ENCODE data around the gene EIF2AK2.

The EIF2AK2 gene

GRCh38 chr2:37188570-37188969 lies 31.8 kb upstream of the EIF2AK2 start, which contains the start of gene SULT6B1:
SULT6B1 (minus strand) TSS chr2:37188670; CDS start chr2:37188640, 30 bp downstream.
- Mint-ChIP-seq H3K36me3 (no peaks in the 10 kb centered on the region), H3K4me3 (no peak within 1 kb of the TSS), H3K9me3 (no peaks in the 10 kb centered on the region), H3K27ac (no peak within 1 kb of the TSS), H3K4me1 (peaks cover 12% of the 10 kb centered on the region)
- ATAC-seq (no peak), DNase-seq (ENCODE audit: low spot score in 2 of 2) (no peak)

GRCh38 chr2:37181726-37182684 lies 25.2 kb upstream of the EIF2AK2 start:
- DNase-seq (ENCODE audit: low spot score in 2 of 2): no peak
- ATAC-seq: no peak
- Mint-ChIP-seq H3K4me3 (no peak overlapping the region), H3K36me3 (no peaks in the 10 kb centered on the region), H3K9me3 (no peaks in the 10 kb centered on the region), H3K4me1 (no peaks in the 10 kb centered on the region), H3K27ac (peak overlapping the region; percentile 7)

GRCh38 chr2:37180640-37181039 lies 23.9 kb upstream of the EIF2AK2 start:
- H3K9me3 Mint-ChIP-seq: no peaks in the 10 kb centered on the region
- no peak for DNase-seq (ENCODE audit: low spot score in 2 of 2)
- no peak overlapping the region for H3K27ac Mint-ChIP-seq
- ATAC-seq: no peak
- no peak overlapping the region for H3K4me3 Mint-ChIP-seq
- no peaks in the 10 kb centered on the region for H3K36me3 Mint-ChIP-seq
- H3K4me1 Mint-ChIP-seq: no peaks in the 10 kb centered on the region

- no peaks in the 10 kb centered on the region for H3K4me1 Mint-ChIP-seq
- H3K27ac Mint-ChIP-seq: no peak overlapping the region
- DNase-seq (ENCODE audit: low spot score in 2 of 2) (no peak), ATAC-seq (no peak)
- no peak overlapping the region for H3K4me3 Mint-ChIP-seq
- no peaks in the 10 kb centered on the region for H3K9me3 Mint-ChIP-seq
- no peaks in the 10 kb centered on the region for H3K36me3 Mint-ChIP-seq
These were observed 23.3 kb upstream of the EIF2AK2 start for GRCh38 chr2:37180006-37180639.

GRCh38 chr2:37173741-37174140 lies 17.0 kb upstream of the EIF2AK2 start:
- Mint-ChIP-seq H3K27ac (no peak overlapping the region), H3K36me3 (no peaks in the 10 kb centered on the region), H3K4me1 (no peaks in the 10 kb centered on the region), H3K4me3 (no peak overlapping the region), H3K9me3 (no peaks in the 10 kb centered on the region)
- peak in 1 of 2 donors; percentile 30 for DNase-seq (ENCODE audit: low spot score in 2 of 2)
- no peak for ATAC-seq

- ATAC-seq: no peak
- no peaks in the 10 kb centered on the region for H3K36me3 Mint-ChIP-seq
- no peak for DNase-seq (ENCODE audit: low spot score in 2 of 2)
- no peak overlapping the region for H3K4me3 Mint-ChIP-seq
- no peaks in the 10 kb centered on the region for H3K4me1 Mint-ChIP-seq
- H3K9me3 Mint-ChIP-seq: no peaks in the 10 kb centered on the region
- H3K27ac Mint-ChIP-seq: no peak overlapping the region
These were observed 14.8 kb upstream of the EIF2AK2 start for GRCh38 chr2:37171624-37171950.

GRCh38 chr2:37168217-37168981 lies 11.6 kb upstream of the EIF2AK2 start:
- ATAC-seq (peak; percentile 78), DNase-seq (ENCODE audit: low spot score in 2 of 2) (peak in 1 of 2 donors; percentile 49)
- Mint-ChIP-seq H3K4me1 (no peaks in the 10 kb centered on the region), H3K27ac (no peak overlapping the region), H3K4me3 (no peak overlapping the region), H3K9me3 (peaks cover 5% of the 10 kb centered on the region), H3K36me3 (no peaks in the 10 kb centered on the region)

- Mint-ChIP-seq H3K4me1 (no peaks in the 10 kb centered on the region), H3K9me3 (peaks cover 5% of the 10 kb centered on the region), H3K36me3 (no peaks in the 10 kb centered on the region), H3K27ac (no peak overlapping the region), H3K4me3 (no peak overlapping the region)
- DNase-seq (ENCODE audit: low spot score in 2 of 2) (no peak), ATAC-seq (no peak)
These were observed 10.9 kb upstream of the EIF2AK2 start for GRCh38 chr2:37167636-37168180.

- H3K4me3 Mint-ChIP-seq: no peak overlapping the region
- H3K36me3 Mint-ChIP-seq: no peaks in the 10 kb centered on the region
- no peak for ATAC-seq
- peaks cover 5% of the 10 kb centered on the region for H3K9me3 Mint-ChIP-seq
- no peak for DNase-seq (ENCODE audit: low spot score in 2 of 2)
- H3K4me1 Mint-ChIP-seq: peaks cover 8% of the 10 kb centered on the region
- H3K27ac Mint-ChIP-seq: no peak overlapping the region
These were observed 8.0 kb upstream of the EIF2AK2 start for GRCh38 chr2:37164757-37165156.

- Mint-ChIP-seq H3K36me3 (peaks cover 22% of the 10 kb centered on the region), H3K4me3 (peak overlapping the region; percentile 88), H3K27ac (peak overlapping the region; percentile 96), H3K9me3 (no peaks in the 10 kb centered on the region), H3K4me1 (peaks cover 43% of the 10 kb centered on the region)
- DNase-seq (ENCODE audit: low spot score in 2 of 2) (peak; percentile 24 to 74), ATAC-seq (peak; percentile 45)
These were observed 516 bp downstream of the EIF2AK2 start for GRCh38 chr2:37156071-37156856.

GRCh38 chr2:37154785-37155184 lies 2.0 kb downstream of the EIF2AK2 start:
- Mint-ChIP-seq H3K9me3 (no peaks in the 10 kb centered on the region), H3K36me3 (peaks cover 22% of the 10 kb centered on the region), H3K4me3 (no peak overlapping the region), H3K27ac (no peak overlapping the region), H3K4me1 (peaks cover 44% of the 10 kb centered on the region)
- DNase-seq (ENCODE audit: low spot score in 2 of 2): no peak
- no peak for ATAC-seq

GRCh38 chr2:37153224-37153623 lies 3.6 kb downstream of the EIF2AK2 start:
- ATAC-seq (no peak), DNase-seq (ENCODE audit: low spot score in 2 of 2) (no peak)
- Mint-ChIP-seq H3K4me1 (peaks cover 49% of the 10 kb centered on the region), H3K27ac (no peak overlapping the region), H3K9me3 (no peaks in the 10 kb centered on the region), H3K36me3 (peaks cover 30% of the 10 kb centered on the region), H3K4me3 (no peak overlapping the region)

- Mint-ChIP-seq H3K27ac (peak overlapping the region; percentile 80), H3K4me3 (peak overlapping the region; percentile 60), H3K4me1 (peaks cover 24% of the 10 kb centered on the region), H3K36me3 (peaks cover 53% of the 10 kb centered on the region), H3K9me3 (no peaks in the 10 kb centered on the region)
- ATAC-seq: peak; percentile 91
- no peak for DNase-seq (ENCODE audit: low spot score in 2 of 2)
These were observed 7.0 kb downstream of the EIF2AK2 start for GRCh38 chr2:37149626-37150322.

GRCh38 chr2:37148325-37148724 lies 8.5 kb downstream of the EIF2AK2 start:
- Mint-ChIP-seq H3K9me3 (no peaks in the 10 kb centered on the region), H3K36me3 (peaks cover 59% of the 10 kb centered on the region), H3K4me1 (peaks cover 22% of the 10 kb centered on the region), H3K27ac (peak overlapping the region; percentile 80), H3K4me3 (no peak overlapping the region)
- no peak for DNase-seq (ENCODE audit: low spot score in 2 of 2)
- no peak for ATAC-seq

Data from stimulated activated effector memory CD8-positive, alpha-beta T cell treated with anti-CD3 and anti-CD28 coated beads, Interleukin-12 subunit alpha, Interleukin-12 subunit beta, amount 100 ng/mL, for 72 hours (primary cell).